HEK293 (cell line): Measurements from ENCODE around the gene ARAP3.

Source experiments
- GLI4 ChIP-seq: fragments of 450-650 bp; formaldehyde crosslinking; IDR thresholded peaks from 2 replicates; pipeline ENCODE4 v1.5.1; 2016; ENCODE audit warnings: missing biosample characterization, missing genetic modification characterization
- HOXC10 ChIP-seq: sonication (generic); formaldehyde crosslinking; IDR thresholded peaks from 2 replicates; pipeline ENCODE4 v1.8.1; 2023; ENCODE audit warnings: mild to moderate bottlenecking, missing genetic modification reagents
- KLF8 ChIP-seq: fragments of 450-650 bp; formaldehyde crosslinking; IDR thresholded peaks from 2 replicates; pipeline ENCODE4 v1.5.1; 2016; ENCODE audit warnings: missing biosample characterization, missing genetic modification characterization
- MEIS1 ChIP-seq: sonication (generic); formaldehyde crosslinking; IDR thresholded peaks from 2 replicates; pipeline ENCODE4 v1.8.1; 2022; ENCODE audit warnings: missing genetic modification reagents, mild to moderate bottlenecking, borderline replicate concordance
- SCRT1 ChIP-seq: fragments of 450-650 bp; formaldehyde crosslinking; IDR thresholded peaks from 2 replicates; pipeline ENCODE4 v1.5.1; 2016; ENCODE audit warnings: missing biosample characterization, missing genetic modification characterization, borderline replicate concordance
- SCRT2 ChIP-seq: fragments of 450-650 bp; formaldehyde crosslinking; IDR thresholded peaks from 2 replicates; pipeline ENCODE4 v1.5.1; 2016; ENCODE audit warnings: missing biosample characterization, missing genetic modification characterization
- SETDB1 ChIP-seq: IDR thresholded peaks from one replicate; pipeline ENCODE4 v1.6.1; 2017; ENCODE audit warnings: mild to moderate bottlenecking, low read length, moderate library complexity, mixed read lengths; ENCODE audit not compliant: insufficient read length
- SP2 ChIP-seq: fragments of 450-650 bp; formaldehyde crosslinking; IDR thresholded peaks from 2 replicates; pipeline ENCODE4 v1.5.1; 2016; ENCODE audit warnings: missing biosample characterization, missing genetic modification characterization
- SP7 ChIP-seq: fragments of 450-650 bp; formaldehyde crosslinking; IDR thresholded peaks from 2 replicates; pipeline ENCODE4 v1.5.1; 2016; ENCODE audit warnings: missing biosample characterization, missing genetic modification characterization
- WT1 ChIP-seq: fragments of 450-650 bp; formaldehyde crosslinking; IDR thresholded peaks from 2 replicates; pipeline ENCODE4 v1.5.1; 2016; ENCODE audit warnings: missing biosample characterization, missing genetic modification characterization
- YY1 ChIP-seq: fragments of 450-650 bp; formaldehyde crosslinking; IDR thresholded peaks from 2 replicates; pipeline ENCODE4 v1.5.1; 2018; ENCODE audit warnings: missing biosample characterization, missing genetic modification characterization
- YY2 ChIP-seq: fragments of 450-650 bp; formaldehyde crosslinking; IDR thresholded peaks from 2 replicates; pipeline ENCODE4 v1.5.1; 2016; ENCODE audit warnings: missing biosample characterization, missing genetic modification characterization
- ZBTB8A ChIP-seq: fragments of 450-650 bp; formaldehyde crosslinking; IDR thresholded peaks from 2 replicates; pipeline ENCODE4 v1.5.1; 2016; ENCODE audit warnings: missing biosample characterization, missing genetic modification characterization
- ZNF140 ChIP-seq: fragments of 450-650 bp; formaldehyde crosslinking; IDR thresholded peaks from 2 replicates; pipeline ENCODE4 v1.5.1; 2016; ENCODE audit warnings: missing biosample characterization, missing genetic modification characterization
- ZNF175 ChIP-seq: fragments of 450-650 bp; formaldehyde crosslinking; IDR thresholded peaks from 2 replicates; pipeline ENCODE4 v1.5.1; 2016; ENCODE audit warnings: missing biosample characterization, missing genetic modification characterization
- ZNF37A ChIP-seq: fragments of 450-650 bp; IDR thresholded peaks from 2 replicates; pipeline ENCODE4 v1.5.1; 2018; ENCODE audit warnings: missing biosample characterization, missing genetic modification characterization
- ZNF555 ChIP-seq: fragments of 450-650 bp; formaldehyde crosslinking; conservative IDR thresholded peaks from 2 replicates; pipeline ENCODE4 v1.5.1; 2017; ENCODE audit warnings: missing biosample characterization, mild to moderate bottlenecking, missing genetic modification characterization, inconsistent platforms
- ZNF623 ChIP-seq: fragments of 450-650 bp; formaldehyde crosslinking; IDR thresholded peaks from 2 replicates; pipeline ENCODE4 v1.5.1; 2016; ENCODE audit warnings: missing biosample characterization, missing genetic modification characterization
- ZNF624 ChIP-seq: fragments of 450-650 bp; formaldehyde crosslinking; IDR thresholded peaks from 2 replicates; pipeline ENCODE4 v1.5.1; 2017; ENCODE audit warnings: missing biosample characterization, missing genetic modification characterization
- ZNF677 ChIP-seq: fragments of 450-650 bp; IDR thresholded peaks from 2 replicates; pipeline ENCODE4 v1.5.0; 2018; ENCODE audit warnings: missing biosample characterization, mild to moderate bottlenecking, missing genetic modification characterization, moderate library complexity
- ZNF785 ChIP-seq: fragments of 450-650 bp; formaldehyde crosslinking; IDR thresholded peaks from 2 replicates; pipeline ENCODE4 v1.5.1; 2016; ENCODE audit warnings: missing biosample characterization, missing genetic modification characterization
- ZSCAN23 ChIP-seq: fragments of 450-650 bp; formaldehyde crosslinking; IDR thresholded peaks from 2 replicates; pipeline ENCODE4 v1.5.1; 2016; ENCODE audit warnings: missing biosample characterization, missing genetic modification characterization
- ZXDB ChIP-seq: fragments of 450-650 bp; formaldehyde crosslinking; IDR thresholded peaks from 2 replicates; pipeline ENCODE4 v1.5.1; 2016; ENCODE audit warnings: missing biosample characterization, missing genetic modification characterization
- TF ChIP-seq, protein P1 (sequence below): fragments of 450-650 bp; formaldehyde crosslinking; IDR thresholded peaks from 2 replicates; pipeline ENCODE4 v1.5.1; 2016; ENCODE audit warnings: missing biosample characterization, missing genetic modification characterization
- TF ChIP-seq, protein P2 (sequence below): fragments of 450-650 bp; IDR thresholded peaks from 2 replicates; pipeline ENCODE4 v1.5.1; 2018; ENCODE audit warnings: missing biosample characterization, mild to moderate bottlenecking, missing genetic modification characterization
- TF ChIP-seq, protein P3 (sequence below): fragments of 450-650 bp; formaldehyde crosslinking; conservative IDR thresholded peaks from 2 replicates; pipeline ENCODE4 v1.5.1; 2016; ENCODE audit warnings: low read depth, missing biosample characterization, missing genetic modification characterization
- TF ChIP-seq, protein P4 (sequence below): fragments of 450-650 bp; formaldehyde crosslinking; IDR thresholded peaks from 2 replicates; pipeline ENCODE4 v1.5.1; 2016; ENCODE audit warnings: missing biosample characterization, missing genetic modification characterization
- TF ChIP-seq, protein P5 (sequence below): fragments of 450-650 bp; formaldehyde crosslinking; IDR thresholded peaks from 2 replicates; pipeline ENCODE4 v1.5.1; 2016; ENCODE audit warnings: missing biosample characterization, missing genetic modification characterization
- TF ChIP-seq, protein P6 (sequence below): fragments of 450-650 bp; formaldehyde crosslinking; IDR thresholded peaks from 2 replicates; pipeline ENCODE4 v1.5.1; 2017; ENCODE audit warnings: missing biosample characterization, mild to moderate bottlenecking, missing genetic modification characterization, moderate library complexity

Gene ARAP3

DNA sequence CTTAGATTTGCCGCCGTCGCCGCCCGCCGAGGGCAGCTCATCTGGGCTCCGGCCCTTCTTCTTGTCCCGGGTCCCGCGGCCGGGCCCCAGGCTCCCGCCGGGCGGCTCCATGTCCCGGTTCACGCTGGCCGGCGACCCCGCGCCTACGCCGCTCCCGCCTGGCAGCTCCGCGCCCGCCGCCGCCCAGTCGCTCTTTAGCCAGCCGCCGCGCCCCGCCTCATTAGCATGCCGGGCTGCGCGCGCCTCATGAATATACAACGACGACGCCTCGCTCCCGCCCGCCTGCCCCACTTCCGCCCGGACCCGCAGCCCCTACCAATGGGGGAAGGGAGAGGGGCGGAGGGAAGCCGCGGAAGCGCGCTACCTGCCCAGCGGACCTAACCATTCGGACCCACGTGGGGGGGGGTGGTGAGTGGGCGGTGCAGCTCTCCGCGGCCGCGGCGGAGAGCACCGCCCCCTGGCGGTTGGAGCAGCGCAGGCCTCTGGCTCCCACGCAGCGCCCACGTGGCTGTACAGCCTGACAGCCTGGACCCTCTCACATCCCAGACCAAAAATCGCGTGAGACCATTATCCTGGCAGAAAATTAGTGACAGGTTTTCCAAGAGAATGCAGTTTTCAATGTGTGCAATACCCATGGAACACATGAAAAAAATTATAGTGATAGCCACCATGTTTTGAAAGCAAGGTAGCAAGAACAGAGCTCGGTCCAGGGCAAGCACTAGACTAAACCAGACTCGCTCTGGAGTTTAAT, 63.1 kb downstream of the ARAP3 start, which contains the start of gene DIAPH1 (continued):
- TF ChIP-seq SCRT1, result no peak
- peak; percentile 95 for TF ChIP-seq ZBTB8A (tag by site-specific recombination)
- peak; percentile 57 for TF ChIP-seq WT1 (tag by site-specific recombination)
- TF ChIP-seq GLI4 (tag by site-specific recombination), result peak; percentile 59; the same call in 1 of the 2 replicates
- peak; percentile 93 for TF ChIP-seq SP2 (tag by site-specific recombination)
- TF ChIP-seq ZNF677 (tag by site-specific recombination), result no peak
- no peak for TF ChIP-seq ZNF623 (tag by site-specific recombination)
- no peak; the same call in none of the 2 replicates for TF ChIP-seq ZSCAN23 (tag by site-specific recombination)
- no peak for TF ChIP-seq SCRT2 (tag by site-specific recombination)
- TF ChIP-seq, protein P1, sequence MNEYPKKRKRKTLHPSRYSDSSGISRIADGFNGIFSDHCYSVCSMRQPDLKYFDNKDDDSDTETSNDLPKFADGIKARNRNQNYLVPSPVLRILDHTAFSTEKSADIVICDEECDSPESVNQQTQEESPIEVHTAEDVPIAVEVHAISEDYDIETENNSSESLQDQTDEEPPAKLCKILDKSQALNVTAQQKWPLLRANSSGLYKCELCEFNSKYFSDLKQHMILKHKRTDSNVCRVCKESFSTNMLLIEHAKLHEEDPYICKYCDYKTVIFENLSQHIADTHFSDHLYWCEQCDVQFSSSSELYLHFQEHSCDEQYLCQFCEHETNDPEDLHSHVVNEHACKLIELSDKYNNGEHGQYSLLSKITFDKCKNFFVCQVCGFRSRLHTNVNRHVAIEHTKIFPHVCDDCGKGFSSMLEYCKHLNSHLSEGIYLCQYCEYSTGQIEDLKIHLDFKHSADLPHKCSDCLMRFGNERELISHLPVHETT (tag by site-specific recombination), result peak; percentile 88
- TF ChIP-seq SETDB1, result no peak
- no peak for TF ChIP-seq ZNF555
- 0 out of 2 replicates have a peak, but pooled peaks have one; percentile 20 for TF ChIP-seq YY1 (tag by site-specific recombination)
- TF ChIP-seq, protein P2, sequence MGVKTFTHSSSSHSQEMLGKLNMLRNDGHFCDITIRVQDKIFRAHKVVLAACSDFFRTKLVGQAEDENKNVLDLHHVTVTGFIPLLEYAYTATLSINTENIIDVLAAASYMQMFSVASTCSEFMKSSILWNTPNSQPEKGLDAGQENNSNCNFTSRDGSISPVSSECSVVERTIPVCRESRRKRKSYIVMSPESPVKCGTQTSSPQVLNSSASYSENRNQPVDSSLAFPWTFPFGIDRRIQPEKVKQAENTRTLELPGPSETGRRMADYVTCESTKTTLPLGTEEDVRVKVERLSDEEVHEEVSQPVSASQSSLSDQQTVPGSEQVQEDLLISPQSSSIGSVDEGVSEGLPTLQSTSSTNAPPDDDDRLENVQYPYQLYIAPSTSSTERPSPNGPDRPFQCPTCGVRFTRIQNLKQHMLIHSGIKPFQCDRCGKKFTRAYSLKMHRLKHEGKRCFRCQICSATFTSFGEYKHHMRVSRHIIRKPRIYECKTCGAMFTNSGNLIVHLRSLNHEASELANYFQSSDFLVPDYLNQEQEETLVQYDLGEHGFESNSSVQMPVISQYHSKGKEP (tag by site-specific recombination), result no peak; the same call in none of the 2 replicates
- TF ChIP-seq, protein P3, sequence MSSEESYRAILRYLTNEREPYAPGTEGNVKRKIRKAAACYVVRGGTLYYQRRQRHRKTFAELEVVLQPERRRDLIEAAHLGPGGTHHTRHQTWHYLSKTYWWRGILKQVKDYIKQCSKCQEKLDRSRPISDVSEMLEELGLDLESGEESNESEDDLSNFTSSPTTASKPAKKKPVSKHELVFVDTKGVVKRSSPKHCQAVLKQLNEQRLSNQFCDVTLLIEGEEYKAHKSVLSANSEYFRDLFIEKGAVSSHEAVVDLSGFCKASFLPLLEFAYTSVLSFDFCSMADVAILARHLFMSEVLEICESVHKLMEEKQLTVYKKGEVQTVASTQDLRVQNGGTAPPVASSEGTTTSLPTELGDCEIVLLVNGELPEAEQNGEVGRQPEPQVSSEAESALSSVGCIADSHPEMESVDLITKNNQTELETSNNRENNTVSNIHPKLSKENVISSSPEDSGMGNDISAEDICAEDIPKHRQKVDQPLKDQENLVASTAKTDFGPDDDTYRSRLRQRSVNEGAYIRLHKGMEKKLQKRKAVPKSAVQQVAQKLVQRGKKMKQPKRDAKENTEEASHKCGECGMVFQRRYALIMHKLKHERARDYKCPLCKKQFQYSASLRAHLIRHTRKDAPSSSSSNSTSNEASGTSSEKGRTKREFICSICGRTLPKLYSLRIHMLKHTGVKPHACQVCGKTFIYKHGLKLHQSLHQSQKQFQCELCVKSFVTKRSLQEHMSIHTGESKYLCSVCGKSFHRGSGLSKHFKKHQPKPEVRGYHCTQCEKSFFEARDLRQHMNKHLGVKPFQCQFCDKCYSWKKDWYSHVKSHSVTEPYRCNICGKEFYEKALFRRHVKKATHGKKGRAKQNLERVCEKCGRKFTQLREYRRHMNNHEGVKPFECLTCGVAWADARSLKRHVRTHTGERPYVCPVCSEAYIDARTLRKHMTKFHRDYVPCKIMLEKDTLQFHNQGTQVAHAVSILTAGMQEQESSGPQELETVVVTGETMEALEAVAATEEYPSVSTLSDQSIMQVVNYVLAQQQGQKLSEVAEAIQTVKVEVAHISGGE (tag by site-specific recombination), result peak; percentile 87
- TF ChIP-seq MEIS1 (CRISPR knock-in tag), result no peak
- peak; percentile 90 for TF ChIP-seq SP7
- TF ChIP-seq HOXC10 (CRISPR knock-in tag), result no peak
- peak; percentile 98 for TF ChIP-seq KLF8 (tag by site-specific recombination)
- 0 out of 2 replicates have a peak, but pooled peaks have one; percentile 31 for TF ChIP-seq ZNF785 (tag by site-specific recombination)
- no peak for TF ChIP-seq ZNF624 (tag by site-specific recombination)
- TF ChIP-seq, protein P4, sequence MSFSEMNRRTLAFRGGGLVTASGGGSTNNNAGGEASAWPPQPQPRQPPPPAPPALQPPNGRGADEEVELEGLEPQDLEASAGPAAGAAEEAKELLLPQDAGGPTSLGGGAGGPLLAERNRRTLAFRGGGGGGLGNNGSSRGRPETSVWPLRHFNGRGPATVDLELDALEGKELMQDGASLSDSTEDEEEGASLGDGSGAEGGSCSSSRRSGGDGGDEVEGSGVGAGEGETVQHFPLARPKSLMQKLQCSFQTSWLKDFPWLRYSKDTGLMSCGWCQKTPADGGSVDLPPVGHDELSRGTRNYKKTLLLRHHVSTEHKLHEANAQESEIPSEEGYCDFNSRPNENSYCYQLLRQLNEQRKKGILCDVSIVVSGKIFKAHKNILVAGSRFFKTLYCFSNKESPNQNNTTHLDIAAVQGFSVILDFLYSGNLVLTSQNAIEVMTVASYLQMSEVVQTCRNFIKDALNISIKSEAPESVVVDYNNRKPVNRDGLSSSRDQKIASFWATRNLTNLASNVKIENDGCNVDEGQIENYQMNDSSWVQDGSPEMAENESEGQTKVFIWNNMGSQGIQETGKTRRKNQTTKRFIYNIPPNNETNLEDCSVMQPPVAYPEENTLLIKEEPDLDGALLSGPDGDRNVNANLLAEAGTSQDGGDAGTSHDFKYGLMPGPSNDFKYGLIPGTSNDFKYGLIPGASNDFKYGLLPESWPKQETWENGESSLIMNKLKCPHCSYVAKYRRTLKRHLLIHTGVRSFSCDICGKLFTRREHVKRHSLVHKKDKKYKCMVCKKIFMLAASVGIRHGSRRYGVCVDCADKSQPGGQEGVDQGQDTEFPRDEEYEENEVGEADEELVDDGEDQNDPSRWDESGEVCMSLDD (tag by site-specific recombination), result no peak
- peak; percentile 78 for TF ChIP-seq ZXDB (tag by site-specific recombination)
- TF ChIP-seq, protein P5, sequence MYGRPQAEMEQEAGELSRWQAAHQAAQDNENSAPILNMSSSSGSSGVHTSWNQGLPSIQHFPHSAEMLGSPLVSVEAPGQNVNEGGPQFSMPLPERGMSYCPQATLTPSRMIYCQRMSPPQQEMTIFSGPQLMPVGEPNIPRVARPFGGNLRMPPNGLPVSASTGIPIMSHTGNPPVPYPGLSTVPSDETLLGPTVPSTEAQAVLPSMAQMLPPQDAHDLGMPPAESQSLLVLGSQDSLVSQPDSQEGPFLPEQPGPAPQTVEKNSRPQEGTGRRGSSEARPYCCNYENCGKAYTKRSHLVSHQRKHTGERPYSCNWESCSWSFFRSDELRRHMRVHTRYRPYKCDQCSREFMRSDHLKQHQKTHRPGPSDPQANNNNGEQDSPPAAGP (tag by site-specific recombination), result peak; percentile 96
- TF ChIP-seq, protein P6, sequence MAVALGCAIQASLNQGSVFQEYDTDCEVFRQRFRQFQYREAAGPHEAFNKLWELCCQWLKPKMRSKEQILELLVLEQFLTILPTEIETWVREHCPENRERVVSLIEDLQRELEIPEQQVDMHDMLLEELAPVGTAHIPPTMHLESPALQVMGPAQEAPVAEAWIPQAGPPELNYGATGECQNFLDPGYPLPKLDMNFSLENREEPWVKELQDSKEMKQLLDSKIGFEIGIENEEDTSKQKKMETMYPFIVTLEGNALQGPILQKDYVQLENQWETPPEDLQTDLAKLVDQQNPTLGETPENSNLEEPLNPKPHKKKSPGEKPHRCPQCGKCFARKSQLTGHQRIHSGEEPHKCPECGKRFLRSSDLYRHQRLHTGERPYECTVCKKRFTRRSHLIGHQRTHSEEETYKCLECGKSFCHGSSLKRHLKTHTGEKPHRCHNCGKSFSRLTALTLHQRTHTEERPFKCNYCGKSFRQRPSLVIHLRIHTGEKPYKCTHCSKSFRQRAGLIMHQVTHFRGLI, result peak; percentile 62
- TF ChIP-seq ZNF140 (tag by site-specific recombination), result no peak
- no peak for TF ChIP-seq ZNF37A (tag by site-specific recombination)
- peak; percentile 89 for TF ChIP-seq YY2
- no peak for TF ChIP-seq ZNF175
